Esophagus squamous epithelium (tissue), 4 donors: Measurements from ENCODE around the gene CD163L1.

ENCODE experiments used
- CTCF ChIP-seq, 6 experiments: fragments of 450-650 bp in 4 of 6; fragments of 200-600 bp in 2 of 6; sonication (generic) in 2 of 6; IDR thresholded peaks; one replicate each; pipeline ENCODE4 v1.5.1; 2016 to 2019; ENCODE audit warnings: antibody characterized with exemption in 6 of 6, mild to moderate bottlenecking in 4 of 6, moderate library complexity in 4 of 6
- POLR2A ChIP-seq, 4 donors: fragments of 450-650 bp; IDR thresholded peaks; one replicate each; pipeline ENCODE4 v1.6.1; 2017; ENCODE audit warnings: antibody characterized with exemption in 4 of 4, mild to moderate bottlenecking in 4 of 4, moderate library complexity in 3 of 4

- TF ChIP-seq CTCF (IDR thresholded peaks at IDR 0.05) (no peak), POLR2A (IDR thresholded peaks at IDR 0.05) (no peak)
These were observed 89.4 kb downstream of the CD163L1 start for GRCh38 chr12:7354529-7354928.
